T-helper 2 cell treated with Interferon-gamma antibody and Interleukin-4, amounts not matched to agents 5 μg/mL and 100 μg/mL, for 36 hours (primary cell): ENCODE data around the gene SMIM13.
"Not testable (repeated sequence)": the region's sequence is repeated elsewhere in the genome, so short reads cannot be mapped to it uniquely, and the experiment has no call there.

Experiments
- DNase-seq: peaks from one replicate; pipeline ENCODE4 v3.0.0; 2021; ENCODE audit warnings: low spot score
- H3K27ac Mint-ChIP-seq: one replicate; pipeline ENCODE4 v1.8.0; 2021; ENCODE audit warnings: mild to moderate bottlenecking, mixed read lengths
- H3K27me3 Mint-ChIP-seq: one replicate; pipeline ENCODE4 v1.8.0; 2021; ENCODE audit warnings: low read depth, mixed read lengths
- H3K36me3 Mint-ChIP-seq: one replicate; pipeline ENCODE4 v1.8.0; 2021; ENCODE audit warnings: low read depth, mixed read lengths
- H3K4me1 Mint-ChIP-seq: one replicate; pipeline ENCODE4 v1.8.0; 2021; ENCODE audit warnings: low read depth, mixed read lengths
- H3K4me3 Mint-ChIP-seq: one replicate; pipeline ENCODE4 v1.8.0; 2022; ENCODE audit warnings: mild to moderate bottlenecking, moderate library complexity, mixed read lengths
- H3K9me3 Mint-ChIP-seq: one replicate; pipeline ENCODE4 v1.8.0; 2021; ENCODE audit warnings: mixed read lengths

SMIM13 gene

GRCh38 chr6:11093376-11093625 lies 333 bp upstream of the SMIM13 start:
- H3K4me1 Mint-ChIP-seq, result peaks cover 18% of the 10 kb centered on the region
- H3K4me3 Mint-ChIP-seq, result peak overlapping the region; percentile 94
- peak overlapping the region; percentile 93 for H3K27ac Mint-ChIP-seq
- DNase-seq, result no peak
- peaks cover 2% of the 10 kb centered on the region for H3K36me3 Mint-ChIP-seq
- H3K27me3 Mint-ChIP-seq, result peaks cover 4% of the 10 kb centered on the region
- H3K9me3 Mint-ChIP-seq, result no peaks in the 10 kb centered on the region

GRCh38 chr6:11094411-11094851 lies 797 bp downstream of the SMIM13 start:
- peak overlapping the region; percentile 97 for H3K27ac Mint-ChIP-seq
- peaks cover 4% of the 10 kb centered on the region for H3K36me3 Mint-ChIP-seq
- H3K4me1 Mint-ChIP-seq, result peaks cover 18% of the 10 kb centered on the region
- peak; percentile 61 for DNase-seq
- no peaks in the 10 kb centered on the region for H3K27me3 Mint-ChIP-seq
- H3K9me3 Mint-ChIP-seq, result no peaks in the 10 kb centered on the region
- H3K4me3 Mint-ChIP-seq, result peak overlapping the region; percentile 97

GRCh38 chr6:11094941-11095340 lies 1.3 kb downstream of the SMIM13 start:
- Mint-ChIP-seq H3K4me3 (peak overlapping the region; percentile 97), H3K9me3 (no peaks in the 10 kb centered on the region), H3K27ac (peak overlapping the region; percentile 97), H3K4me1 (peaks cover 18% of the 10 kb centered on the region), H3K36me3 (peaks cover 9% of the 10 kb centered on the region), H3K27me3 (no peaks in the 10 kb centered on the region)
- no peak for DNase-seq

DNA sequence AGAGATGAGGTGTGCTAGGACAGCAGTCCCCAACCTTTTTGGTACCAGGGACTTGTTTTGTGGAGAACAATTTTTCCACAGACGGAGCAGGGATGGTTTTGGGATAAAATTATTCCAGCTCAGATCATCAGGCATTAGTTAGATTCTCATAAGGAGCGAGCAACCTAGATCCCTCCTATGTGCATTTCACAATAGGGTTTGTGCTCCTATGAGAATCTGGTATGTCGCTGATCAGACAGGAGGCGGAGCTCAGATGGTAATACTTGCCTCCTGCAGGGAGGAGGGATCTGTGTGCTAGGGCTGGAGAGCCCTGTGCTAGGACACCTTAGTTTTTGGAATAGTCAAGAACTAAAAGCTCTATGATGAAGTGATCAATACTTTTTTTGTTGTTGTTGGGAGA lies 2.5 kb downstream of the SMIM13 start:
- peaks cover 6% of the 10 kb centered on the region for H3K9me3 Mint-ChIP-seq
- peaks cover 18% of the 10 kb centered on the region for H3K4me1 Mint-ChIP-seq

GRCh38 chr6:11097476-11097875 lies 3.8 kb downstream of the SMIM13 start:
- no peaks in the 10 kb centered on the region for H3K27me3 Mint-ChIP-seq
- H3K4me1 Mint-ChIP-seq, result peaks cover 18% of the 10 kb centered on the region
- DNase-seq, result no peak
- peaks cover 25% of the 10 kb centered on the region for H3K36me3 Mint-ChIP-seq
- H3K4me3 Mint-ChIP-seq, result no peak overlapping the region
- peaks cover 6% of the 10 kb centered on the region for H3K9me3 Mint-ChIP-seq
- no peak overlapping the region for H3K27ac Mint-ChIP-seq

More for the DNA sequence above, 2.5 kb downstream of the SMIM13 start:
- Mint-ChIP-seq H3K36me3 (peaks cover 17% of the 10 kb centered on the region), H3K27ac (no peak overlapping the region), H3K4me3 (no peak overlapping the region), H3K27me3 (no peaks in the 10 kb centered on the region)
- DNase-seq, result peak; percentile 14

GRCh38 chr6:11098004-11098403 lies 4.4 kb downstream of the SMIM13 start:
- H3K4me3 Mint-ChIP-seq, result no peak overlapping the region

DNA sequence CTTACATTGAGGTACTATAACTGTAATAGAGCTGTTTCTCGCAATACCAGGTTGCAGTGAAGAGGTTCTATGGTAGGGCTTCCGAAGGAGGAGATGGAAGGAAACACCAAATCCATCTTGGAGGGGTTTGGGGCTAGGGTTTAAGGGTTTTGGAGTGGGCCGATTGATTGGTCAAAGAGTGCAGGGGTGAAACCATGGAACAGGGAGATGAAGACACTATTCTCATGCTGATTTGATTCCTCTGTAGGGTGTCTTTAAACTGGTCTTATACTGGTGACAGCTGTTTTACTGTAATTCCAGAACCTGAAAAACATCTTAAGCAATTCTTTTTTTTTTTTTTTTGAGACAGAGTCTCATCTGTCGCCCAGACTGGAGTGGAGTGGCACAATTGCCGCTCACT lies 7.8 kb downstream of the SMIM13 start:
- Mint-ChIP-seq H3K27me3 (no peaks in the 10 kb centered on the region), H3K9me3 (peaks cover 6% of the 10 kb centered on the region), H3K4me3 (no peak overlapping the region), H3K4me1 (peaks cover 5% of the 10 kb centered on the region), H3K27ac (no peak overlapping the region), H3K36me3 (peaks cover 28% of the 10 kb centered on the region)
- DNase-seq, result no peak

More at GRCh38 chr6:11098004-11098403, 4.4 kb downstream of the SMIM13 start:
- Mint-ChIP-seq H3K4me1 (peaks cover 19% of the 10 kb centered on the region), H3K36me3 (peaks cover 27% of the 10 kb centered on the region), H3K9me3 (peaks cover 6% of the 10 kb centered on the region), H3K27me3 (no peaks in the 10 kb centered on the region), H3K27ac (no peak overlapping the region)
- no peak for DNase-seq

GRCh38 chr6:11103065-11103464 lies 9.4 kb downstream of the SMIM13 start:
- Mint-ChIP-seq H3K27me3 (no peaks in the 10 kb centered on the region), H3K4me1 (peaks cover 5% of the 10 kb centered on the region), H3K4me3 (no peak overlapping the region), H3K27ac (no peak overlapping the region), H3K36me3 (peaks cover 28% of the 10 kb centered on the region), H3K9me3 (peaks cover 6% of the 10 kb centered on the region)
- no peak for DNase-seq

GRCh38 chr6:11108726-11109125 lies 15.1 kb downstream of the SMIM13 start:
- Mint-ChIP-seq H3K9me3 (no peaks in the 10 kb centered on the region), H3K36me3 (no peaks in the 10 kb centered on the region), H3K4me3 (no peak overlapping the region), H3K27me3 (no peaks in the 10 kb centered on the region), H3K4me1 (peaks cover 16% of the 10 kb centered on the region), H3K27ac (no peak overlapping the region)
- no peak for DNase-seq

GRCh38 chr6:11110921-11111768 lies 17.5 kb downstream of the SMIM13 start, which contains the start of gene ERVFRD-1:
Gene ERVFRD-1, minus strand, starts transcription at chr6:11111725. Its CDS starts 6,415 bp downstream, at chr6:11105310.
- Mint-ChIP-seq H3K4me1 (peaks cover 17% of the 10 kb centered on the region), H3K4me3 (peak within 1 kb of the TSS; percentile 22), H3K36me3 (no peaks in the 10 kb centered on the region), H3K27me3 (no peaks in the 10 kb centered on the region), H3K27ac (peak within 1 kb of the TSS; percentile 4), H3K9me3 (no peaks in the 10 kb centered on the region)
- peak; percentile 17 for DNase-seq

GRCh38 chr6:11111769-11112437 lies 18.3 kb downstream of the SMIM13 start:
- no peak for DNase-seq
- Mint-ChIP-seq H3K4me1 (peaks cover 20% of the 10 kb centered on the region), H3K27ac (peak overlapping the region; percentile 4), H3K9me3 (no peaks in the 10 kb centered on the region), H3K36me3 (no peaks in the 10 kb centered on the region), H3K4me3 (peak overlapping the region; percentile 22), H3K27me3 (no peaks in the 10 kb centered on the region)

GRCh38 chr6:11113038-11113437 lies 19.4 kb downstream of the SMIM13 start:
- Mint-ChIP-seq H3K9me3 (no peaks in the 10 kb centered on the region), H3K27ac (no peak overlapping the region), H3K4me3 (no peak overlapping the region), H3K36me3 (no peaks in the 10 kb centered on the region), H3K27me3 (no peaks in the 10 kb centered on the region), H3K4me1 (peaks cover 20% of the 10 kb centered on the region)
- no peak for DNase-seq

DNA sequence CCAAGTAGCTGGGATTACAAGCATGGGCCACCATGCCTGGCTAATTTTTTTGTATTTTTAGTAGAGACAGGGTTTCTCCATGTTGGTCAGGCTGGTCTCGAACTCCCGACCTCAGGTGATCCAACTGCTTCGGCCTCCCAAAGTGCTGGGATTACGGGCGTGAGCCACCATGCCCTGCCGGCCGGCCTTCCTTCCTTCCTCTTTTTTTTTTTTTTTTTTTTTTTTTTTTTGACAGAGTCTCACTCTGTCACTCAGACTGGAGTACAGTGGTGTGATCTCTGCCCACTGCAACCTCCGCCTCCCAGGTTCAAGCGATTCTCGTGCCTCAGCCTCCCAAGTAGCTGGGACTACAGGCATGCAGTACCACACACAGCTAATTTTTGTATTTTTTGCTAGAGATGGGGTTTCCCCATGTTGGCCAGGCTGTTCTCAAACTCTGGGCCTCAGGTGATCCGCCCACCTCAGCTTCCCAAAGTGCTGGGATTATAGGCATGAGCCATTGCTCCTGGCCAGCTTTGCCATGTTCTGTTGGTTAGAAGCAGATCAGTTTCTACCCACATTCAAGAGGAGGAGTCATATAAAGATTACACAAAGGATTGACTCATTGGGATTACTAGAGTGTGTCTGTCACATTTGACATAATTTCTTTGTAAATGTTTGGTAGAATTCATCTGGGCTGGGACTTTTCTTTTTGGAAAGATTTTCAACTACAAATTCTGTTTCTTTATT lies 22.3 kb downstream of the SMIM13 start:
- DNase-seq, result peak; percentile 29
- H3K27me3 Mint-ChIP-seq, H3K27ac Mint-ChIP-seq, H3K36me3 Mint-ChIP-seq, H3K4me3 Mint-ChIP-seq, H3K9me3 Mint-ChIP-seq: not testable (repeated sequence)
- H3K4me1 Mint-ChIP-seq, result peaks cover 21% of the 10 kb centered on the region
